RPMI8226 (cell line): ENCODE results near the gene C1R.
"Not testable (repeated sequence)": the region's sequence is repeated elsewhere in the genome, so short reads cannot be mapped to it uniquely, and the experiment has no call there.

Source experiments
- DNase-seq: peaks from one replicate; pipeline ENCODE4 v3.0.0-alpha.2; 2015

C1R gene

DNA sequence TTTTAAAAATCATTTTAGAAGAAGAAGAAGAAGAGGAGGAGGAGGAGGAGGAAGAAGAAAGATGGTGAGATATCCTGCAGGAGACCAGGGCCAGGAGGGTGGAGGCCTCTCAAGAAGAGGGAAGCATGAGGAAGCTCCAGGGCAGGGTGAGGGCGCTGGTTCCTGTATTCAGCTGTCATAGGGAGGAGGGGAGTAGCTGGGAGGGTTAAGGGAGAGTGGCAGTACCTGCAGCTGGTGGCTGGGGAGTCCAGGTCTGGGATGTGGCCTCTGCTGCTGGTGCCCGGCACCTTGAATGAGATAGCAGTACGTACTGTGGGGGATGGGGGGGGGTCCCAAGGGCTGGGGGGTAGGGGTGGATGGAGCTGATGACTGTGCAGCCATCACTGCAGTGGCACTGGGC is 26.6 kb upstream of the C1R start:
- no peak for DNase-seq

DNA sequence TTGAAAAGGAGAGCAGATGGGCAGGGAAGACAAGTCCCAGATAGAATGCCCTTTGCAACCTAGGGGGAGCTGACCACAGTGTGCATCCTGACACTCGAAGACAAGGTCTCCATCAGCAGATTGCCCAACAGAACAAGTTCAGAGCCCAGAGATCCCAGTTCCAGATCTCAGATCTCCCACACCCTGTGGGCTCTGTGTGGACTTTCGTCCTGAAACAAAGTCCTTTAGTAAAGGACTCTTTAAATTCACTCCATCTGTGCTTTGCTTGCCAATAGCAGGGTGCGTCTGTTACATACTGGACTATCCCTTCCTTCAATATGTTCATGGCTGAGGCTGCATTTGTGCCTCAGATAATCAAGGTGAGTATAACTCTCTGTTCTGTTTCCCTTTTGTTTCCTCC is 25.4 kb upstream of the C1R start:
- no peak for DNase-seq

DNA sequence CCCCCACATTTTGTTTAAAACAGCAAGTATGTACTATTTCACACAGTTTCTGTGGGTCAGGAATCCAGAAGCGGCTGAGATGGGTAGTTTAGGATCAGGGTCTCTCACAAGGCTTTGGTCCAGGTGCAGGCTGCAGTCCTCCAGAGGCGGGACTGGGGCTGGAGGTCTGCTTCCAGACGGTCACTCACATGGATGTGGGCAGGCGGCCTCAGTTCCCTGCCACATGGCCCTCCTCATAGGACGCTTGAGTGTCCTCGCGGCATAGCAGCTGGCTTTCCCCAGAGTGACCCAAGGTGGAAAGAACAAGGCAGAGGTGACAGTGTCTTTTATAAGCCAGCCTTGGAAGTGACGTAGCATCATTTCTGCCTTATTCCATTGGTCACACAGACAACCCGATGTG is 24.7 kb upstream of the C1R start:
- DNase-seq, result no peak

DNA sequence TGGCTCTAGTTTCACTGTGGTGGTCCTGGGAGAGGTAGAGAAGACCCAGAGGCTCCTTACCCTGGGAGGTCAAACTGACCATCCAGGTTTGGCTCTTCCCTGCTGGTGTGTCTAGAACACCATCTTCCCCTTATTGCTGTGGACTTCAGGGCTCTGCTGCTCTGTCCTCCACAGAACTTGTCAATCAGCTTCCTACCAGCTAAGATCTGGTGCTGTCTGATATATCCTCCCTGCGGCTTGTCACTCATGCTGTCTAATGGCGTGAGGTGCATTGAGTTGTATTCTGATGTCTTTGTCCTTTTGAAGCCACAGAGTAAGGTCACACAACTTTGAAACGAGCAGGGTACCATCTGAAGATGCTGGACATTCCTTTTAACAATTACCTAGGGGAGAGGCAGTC is 24.0 kb upstream of the C1R start:
- no peak for DNase-seq

DNA sequence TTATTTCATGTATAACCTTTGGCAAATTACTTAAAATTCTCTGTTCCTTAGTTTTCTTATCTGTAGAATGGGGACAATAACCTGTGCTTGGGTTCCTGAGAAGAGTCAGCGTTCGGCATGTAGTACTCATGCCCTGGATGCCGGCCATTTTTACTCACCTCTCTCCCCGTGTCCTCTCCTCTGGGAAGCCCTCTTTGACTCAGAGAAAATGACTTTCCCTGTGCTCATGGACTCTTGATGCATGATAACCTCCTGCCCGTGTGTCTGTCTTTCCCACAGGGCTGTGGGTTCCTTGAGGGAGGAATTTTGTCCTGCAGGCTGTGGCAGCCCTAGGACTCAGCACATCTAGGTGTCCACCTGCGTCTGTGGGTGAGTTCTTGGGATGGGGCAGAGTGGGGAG is 22.6 kb upstream of the C1R start:
- DNase-seq, result no peak

DNA sequence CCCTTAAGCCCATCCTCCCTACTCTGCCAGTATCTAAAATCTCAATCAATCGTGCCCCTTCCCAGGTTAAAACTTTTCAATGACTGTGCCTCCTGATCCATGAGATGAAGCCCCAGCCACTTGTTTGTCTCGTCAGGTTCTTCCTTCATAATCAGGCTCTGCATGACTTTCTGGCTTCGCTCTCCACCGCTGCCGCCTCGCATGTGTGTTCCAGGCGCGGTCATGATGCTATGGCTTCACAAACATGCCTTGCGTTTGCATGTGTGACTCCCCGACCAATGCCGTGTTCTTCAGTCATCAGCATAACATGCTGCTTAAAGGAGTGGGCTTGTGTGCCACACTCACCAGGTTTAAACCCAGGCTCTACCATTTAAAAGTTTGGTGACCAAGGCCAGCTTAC is 21.8 kb upstream of the C1R start:
- DNase-seq, result no peak

DNA sequence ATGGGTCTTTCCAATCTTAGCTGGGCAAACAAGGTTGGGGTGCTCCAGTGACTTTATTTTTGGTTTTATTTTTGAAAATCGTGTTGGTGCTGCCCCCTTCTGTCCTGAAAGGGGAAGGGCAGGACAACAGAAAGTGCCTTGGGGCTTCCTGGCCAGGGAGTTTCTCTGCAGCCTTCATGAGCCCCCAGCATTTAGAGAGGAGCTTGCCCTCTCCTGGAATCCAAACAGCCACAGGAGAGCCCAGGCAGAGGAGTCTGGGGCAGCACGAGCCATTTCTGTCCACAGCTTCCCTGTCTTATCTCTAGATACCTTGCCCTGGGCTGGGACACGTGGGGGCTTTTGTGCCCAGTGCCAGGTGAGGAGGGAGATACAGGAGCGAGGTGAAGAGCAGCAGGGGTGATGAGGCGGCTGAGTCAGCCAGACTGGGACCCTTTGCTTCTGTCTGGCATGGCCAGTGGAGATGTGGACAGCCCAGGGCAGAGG is 21.2 kb upstream of the C1R start:
- peak; percentile 44 for DNase-seq

DNA sequence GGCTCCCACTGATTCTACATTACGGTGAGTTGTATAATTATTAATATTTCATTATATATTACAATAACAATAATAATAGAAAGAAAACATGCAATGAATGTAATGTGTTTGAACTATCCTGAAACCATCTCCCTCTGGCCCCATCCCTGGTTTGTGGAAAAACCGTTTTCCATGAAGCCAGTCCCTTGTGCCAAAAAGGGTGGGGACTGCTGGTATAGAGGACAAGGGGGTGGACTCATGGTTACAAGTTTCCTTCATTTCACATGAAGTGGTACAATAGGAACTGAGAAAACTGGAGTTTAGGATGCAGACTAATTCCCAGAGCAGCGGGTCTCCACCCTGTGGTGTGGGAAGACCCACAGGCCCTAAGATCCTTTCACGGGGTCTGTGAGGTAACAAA is 19.8 kb upstream of the C1R start:
- no peak for DNase-seq

DNA sequence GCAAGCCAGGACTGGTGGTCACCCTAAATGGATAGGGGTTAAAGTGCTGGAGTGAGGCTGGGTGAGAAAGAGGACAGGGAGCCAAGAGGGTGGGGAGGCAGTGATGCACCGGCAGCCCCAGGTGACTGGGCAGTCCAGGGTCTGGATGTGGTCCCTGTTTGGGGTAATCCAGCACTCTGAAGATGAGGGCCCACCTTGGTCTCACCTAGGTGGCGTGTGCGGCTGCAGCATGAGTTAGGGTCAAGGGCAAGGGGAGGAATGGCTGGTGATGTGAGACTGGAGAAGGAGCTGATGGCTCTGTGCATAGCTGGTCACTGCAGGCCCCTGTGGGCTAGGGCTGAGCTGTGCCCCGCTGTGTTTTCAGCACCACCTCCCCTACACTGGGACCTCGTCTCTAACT is 18.4 kb upstream of the C1R start:
- no peak for DNase-seq

DNA sequence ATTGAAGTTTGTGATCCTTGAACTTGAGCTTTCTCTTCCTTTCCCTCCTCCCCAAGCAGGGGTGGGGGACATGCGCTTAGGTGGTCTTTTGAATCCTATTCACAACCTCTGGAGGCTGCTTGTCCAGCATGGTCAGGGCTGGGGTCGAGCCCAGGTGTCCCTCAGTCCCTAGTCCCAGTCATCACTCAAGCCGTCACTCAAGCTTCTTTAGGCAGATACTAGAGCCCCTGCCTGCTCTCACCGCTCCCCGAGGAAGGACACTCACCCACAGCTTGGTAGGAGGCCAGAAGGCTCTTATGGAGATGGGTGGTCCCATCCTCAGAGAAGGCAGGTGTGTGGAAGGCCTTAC is 17.3 kb upstream of the C1R start:
- DNase-seq, result no peak

DNA sequence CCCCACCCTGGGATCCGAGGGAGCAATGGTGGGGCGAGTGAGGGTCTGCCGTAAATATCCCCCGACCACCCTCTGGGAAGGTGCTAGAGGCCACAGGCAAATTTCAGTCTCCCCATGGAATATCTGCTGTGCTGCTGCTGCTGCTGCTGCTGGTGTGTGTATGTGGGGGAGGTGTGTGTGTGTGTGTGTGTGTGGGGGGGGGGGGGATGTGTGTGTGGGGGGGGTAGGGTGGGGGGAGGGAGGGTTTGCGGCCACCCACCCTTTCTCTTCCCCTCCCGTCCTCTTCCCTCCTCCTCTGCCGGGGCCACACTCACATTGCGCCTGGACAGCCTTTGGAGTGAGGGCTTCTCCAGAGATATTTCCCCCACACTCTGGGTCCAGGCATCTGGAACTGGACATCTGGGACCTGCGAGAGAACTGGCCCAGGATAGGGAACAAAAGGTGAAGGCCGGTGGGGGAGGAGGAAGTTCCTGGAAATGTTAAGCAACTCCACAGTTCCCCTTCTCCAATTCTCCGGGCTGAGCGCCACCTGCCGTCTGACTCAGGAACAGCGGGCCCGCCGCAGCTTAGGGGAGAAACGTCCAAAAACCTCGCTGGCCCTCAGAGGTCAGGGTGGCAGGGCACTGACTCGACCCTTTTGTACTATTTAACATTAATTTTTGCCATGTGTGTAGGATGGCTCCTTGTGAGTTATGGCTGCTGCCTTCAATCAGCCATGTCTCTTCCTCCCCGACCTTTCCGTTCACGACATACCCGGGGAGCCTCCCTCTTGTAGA is 16.7 kb upstream of the C1R start, which contains the start of gene C1RL:
Gene C1RL, minus strand, starts transcription at position 419 of the 776 bp plus-strand sequence. Its CDS starts 34 bp downstream, at position 385.
- peak; percentile 78 for DNase-seq

DNA sequence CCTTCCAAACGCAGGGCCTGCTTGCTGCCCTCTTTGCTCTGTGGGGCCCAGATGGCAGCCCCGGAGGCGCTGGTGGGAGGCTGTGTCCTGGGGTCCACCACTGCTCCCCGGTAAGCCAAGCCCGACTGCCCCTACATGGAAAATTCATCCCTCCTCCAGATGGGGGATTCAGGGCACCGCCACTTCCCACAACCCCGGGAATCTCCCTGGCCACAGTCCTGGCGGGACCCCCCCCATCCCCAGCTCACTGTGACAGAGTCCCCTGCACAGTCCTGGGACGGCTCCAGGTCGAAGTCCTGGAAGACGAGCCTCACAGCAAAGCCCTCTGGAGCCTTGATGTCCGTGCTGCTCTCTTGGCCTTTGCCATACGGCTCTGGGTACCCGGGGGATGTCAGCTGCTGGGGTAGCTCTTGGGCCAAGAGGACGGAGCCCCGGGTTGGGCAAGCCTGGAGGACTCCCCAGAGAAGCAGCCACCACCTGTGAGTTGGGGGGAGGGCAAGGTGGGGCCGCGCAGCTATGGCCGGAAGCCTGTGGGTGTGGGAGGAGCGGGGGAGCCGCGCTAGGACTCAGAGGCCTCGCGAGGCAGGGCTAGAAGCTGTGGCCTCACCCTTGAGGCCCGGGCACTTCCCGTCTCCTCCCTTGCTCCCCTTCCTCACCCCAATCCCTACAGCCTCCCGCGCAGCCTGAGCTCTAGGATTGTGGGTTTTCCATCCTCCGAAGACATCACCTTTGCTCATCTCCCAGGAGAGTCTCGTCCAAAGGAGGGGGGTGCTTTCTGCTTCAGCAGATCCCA is 16.0 kb upstream of the C1R start:
- DNase-seq, result peak; percentile 83

DNA sequence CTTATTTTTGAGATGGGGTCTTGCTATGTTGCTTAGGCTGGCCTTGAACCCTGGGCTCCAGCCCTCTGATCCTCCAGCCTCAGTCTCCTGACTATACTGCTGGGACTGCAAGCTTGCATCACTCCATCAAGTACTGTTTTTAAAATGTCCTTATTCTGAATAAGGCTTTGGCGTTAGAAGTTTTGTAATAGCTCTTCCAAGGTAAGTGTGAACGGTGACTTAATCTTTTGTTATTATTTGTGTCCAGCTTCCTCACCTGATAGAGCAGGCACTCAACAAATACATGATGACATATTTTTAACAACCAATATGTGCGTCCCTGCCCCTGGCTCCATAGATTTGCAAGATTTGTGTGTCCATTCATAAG is 15.4 kb upstream of the C1R start:
- DNase-seq, result no peak

DNA sequence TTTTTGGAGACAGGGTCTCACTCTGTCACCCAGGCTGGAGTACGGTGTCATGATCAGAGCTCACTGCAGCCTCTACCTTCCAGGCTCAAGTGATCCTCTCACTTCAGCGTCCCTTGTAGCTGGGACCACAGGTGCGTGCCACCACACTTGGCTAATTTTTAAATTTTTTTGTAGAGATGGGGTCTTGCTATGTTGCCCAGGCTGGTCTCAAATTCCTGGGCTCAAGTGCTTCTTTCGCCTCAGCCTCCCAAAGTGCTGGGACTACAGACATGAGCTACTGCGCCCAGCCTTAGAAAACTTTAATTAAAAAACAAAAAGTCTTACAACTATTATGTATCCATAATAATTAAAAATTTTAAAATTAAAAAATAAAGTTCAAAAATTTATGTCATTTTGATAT is 14.9 kb upstream of the C1R start:
- not testable (repeated sequence) for DNase-seq

DNA sequence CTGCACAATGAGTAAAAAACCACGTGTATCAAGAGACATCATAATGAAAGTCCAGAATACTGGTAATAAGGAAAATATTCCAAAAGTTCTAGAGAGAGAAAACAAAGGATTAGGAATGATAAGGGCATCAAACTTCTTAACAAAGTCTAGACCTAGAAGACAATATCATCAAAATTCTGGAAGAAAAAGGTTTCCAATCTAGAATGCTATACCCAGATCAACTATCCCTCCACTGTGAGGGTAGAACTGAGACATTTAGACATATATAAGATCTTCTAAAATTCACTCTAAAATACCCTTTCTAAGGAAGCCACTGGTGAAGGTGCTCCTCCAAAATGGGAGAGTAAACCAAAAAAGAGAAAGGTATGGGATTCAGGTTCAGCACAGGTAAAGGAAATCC is 13.8 kb upstream of the C1R start:
- no peak for DNase-seq

DNA sequence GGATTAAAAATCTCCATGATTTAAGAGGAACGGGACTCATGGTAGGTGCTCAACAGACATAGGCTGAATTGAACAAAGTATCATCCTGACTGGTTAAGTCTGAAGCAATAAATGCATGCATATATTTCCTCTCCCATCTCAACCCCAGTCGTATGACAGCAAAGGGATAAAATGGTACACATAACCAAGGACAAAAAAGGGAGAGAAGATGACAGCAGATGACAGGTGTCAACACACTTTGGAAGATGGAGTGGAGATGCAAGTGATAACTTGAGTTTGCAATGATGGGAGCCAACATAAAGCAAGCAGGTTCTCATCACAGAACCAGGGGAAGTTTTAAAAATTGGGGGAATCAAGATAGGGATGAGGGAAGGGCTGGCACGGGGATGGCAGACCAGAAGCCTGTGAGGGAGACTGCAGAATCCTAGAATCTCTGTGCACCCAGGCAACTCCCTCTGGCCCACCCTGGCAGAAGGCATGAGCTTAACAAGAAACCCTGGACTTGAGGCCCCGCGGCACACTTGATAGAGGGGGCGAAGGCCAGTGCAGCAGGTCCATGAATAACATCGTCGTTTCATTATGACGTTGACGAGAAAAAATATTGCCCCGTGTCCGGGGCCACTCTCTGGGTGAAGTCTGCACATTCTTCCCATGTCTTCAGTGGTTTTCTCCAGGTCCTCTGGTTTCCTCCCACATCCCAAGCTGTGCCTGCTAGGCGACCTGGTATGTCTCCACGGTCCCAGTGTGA is 11.8 kb upstream of the C1R start:
- DNase-seq, result no peak

DNA sequence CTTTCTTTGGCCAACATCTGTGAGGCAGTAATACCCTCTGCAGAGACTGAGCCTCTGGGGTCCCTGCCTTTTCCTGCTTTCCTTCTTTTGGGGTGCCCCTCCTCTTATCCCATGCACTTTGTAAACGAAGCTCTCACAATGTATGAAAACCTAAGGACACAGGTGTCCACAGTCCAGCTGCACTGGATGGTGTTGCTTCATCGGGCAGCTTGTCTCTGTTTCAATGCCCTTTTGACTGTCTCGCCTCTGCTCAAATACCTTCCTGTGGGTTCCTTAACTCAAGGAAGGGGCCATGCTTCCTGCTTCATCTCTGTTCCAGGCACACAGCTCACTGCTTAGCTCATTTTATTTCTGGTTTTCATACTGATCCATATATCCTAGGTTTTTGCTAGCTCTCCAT is 10.3 kb upstream of the C1R start:
- DNase-seq, result no peak

DNA sequence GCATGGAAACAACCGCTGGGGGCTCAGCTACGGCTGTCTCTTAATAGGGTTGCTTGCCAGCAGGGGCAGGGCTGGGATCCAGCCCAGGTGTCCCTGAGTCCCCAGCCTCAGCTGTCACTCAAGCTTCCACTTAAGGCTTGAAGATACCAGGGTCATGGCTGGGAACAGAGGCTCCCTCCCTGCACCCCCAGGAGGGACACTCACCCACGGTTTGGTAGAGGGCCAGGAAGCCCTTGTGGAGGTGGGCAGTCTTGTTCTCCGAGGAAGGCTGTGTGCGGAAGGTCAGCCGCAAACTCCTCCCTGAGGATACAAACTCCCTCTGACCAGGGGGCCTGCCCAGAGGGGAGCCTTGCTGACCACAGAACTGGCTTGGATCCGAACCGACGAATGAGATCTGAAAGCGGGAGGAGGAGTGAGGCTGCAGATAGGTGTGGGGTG is 9.5 kb upstream of the C1R start:
- no peak for DNase-seq

DNA sequence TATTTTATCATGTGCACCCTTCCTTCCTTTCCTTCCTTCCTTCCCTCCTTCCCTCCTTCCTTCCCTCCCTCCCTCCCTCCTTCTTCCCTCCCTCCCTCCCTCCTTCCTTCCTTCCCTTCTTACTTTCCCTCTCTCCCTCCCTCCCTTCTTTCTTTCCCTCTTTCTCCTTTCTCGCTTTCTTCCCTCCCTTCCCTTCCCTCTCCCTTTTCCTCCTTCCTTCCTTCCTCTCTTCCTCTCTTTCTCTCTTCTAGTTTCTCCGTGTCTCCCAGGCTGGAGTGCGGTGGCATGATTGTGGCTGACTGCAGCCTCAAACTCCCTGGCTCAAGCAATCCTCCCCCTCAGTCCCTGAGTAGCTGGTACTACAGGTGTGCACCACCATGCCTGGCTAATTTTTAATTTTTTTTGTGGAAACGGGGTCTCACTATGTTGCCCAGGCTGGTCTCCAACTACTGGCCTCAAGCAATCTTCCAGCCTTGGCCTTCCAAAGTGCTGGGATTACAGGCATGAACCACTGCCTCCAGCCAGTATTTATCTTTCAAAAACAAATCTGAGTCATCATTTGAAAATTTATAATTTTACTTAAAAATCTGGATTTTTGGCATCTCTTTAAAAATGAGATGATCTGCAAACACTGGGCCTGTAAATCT is 8.9 kb upstream of the C1R start:
- no peak for DNase-seq

DNA sequence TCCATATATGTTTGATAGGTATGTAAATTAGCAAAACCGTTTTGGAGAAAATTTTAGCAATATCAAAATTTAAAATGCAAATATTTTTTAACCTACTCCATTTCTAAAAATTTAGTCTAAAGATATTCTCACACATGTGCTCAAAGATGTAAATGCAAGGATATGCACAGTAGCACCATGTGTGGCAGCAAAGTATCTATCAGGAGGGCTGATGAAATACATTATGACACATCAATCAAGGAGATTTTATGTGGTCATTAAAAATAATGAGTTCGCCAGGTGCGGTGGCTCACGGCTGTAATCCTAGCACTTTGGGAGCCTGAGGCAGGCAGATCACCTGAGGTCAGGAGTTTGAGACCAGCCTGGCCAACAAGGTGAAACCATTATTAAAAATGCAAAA is 8.0 kb upstream of the C1R start:
- no peak for DNase-seq

DNA sequence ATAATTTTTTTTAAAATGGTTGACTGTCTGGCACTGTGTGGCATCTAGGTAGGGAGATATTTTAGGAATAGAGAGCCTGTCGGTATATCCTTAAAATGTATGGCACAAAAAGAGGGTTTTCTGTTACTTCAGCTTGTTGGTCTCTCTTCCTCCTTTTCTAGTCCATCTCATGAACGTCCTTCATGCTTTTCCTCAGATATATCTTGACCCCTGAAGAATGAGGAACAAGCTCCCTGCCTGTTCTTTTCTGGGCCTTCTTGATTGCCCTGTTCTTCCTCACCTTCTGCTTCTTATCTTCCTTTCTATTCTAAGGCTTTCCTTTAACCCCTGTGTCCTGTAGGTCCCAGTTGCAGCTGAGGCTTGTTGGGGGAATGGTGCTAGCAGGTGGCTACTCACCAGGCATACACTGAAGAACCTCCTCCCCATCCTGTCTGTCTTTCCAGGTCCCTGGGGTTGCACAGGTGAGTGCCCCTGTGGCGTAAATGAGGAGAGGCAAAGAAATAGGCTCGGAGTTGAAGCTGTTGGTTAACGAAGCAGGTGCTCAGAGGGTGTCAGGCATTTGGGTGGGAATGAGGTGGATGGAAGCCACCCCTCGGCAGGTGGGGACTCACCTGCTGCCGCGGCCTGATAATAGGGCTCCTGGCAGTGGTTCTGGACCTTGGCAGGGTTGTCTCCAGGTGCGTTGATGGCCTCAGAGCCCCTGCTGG is 7.2 kb upstream of the C1R start:
- no peak for DNase-seq

DNA sequence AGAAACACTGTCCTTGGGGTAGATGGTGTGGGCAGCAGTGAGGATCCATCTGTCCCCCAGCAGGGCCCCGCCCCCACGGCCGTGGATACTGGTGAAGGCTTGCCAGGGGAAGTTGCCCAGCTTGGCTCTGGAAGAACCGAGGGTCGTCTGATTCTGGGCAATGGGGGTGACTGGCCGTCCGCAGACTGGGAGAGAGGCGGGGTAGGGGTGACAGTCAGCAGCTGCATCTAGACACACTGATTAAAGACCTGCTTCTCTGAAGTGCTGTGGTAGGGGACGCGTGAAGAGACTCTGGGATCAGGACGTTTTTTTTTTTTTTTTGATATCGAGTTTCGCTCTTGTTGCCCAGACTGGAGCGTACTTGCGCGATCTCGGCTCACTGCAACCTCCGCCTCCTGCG is 4.7 kb upstream of the C1R start:
- DNase-seq, result no peak
